HepG2 (cell line): Measurements from ENCODE around the gene SMOC1. TPM values are rescaled to one million over a fixed set of nuclear protein-coding genes. Genes with fewer than 3 reads are reported as not detected.

ENCODE experiments used
- DPF2 ChIP-seq: sonication (generic); formaldehyde crosslinking; IDR thresholded peaks from 2 replicates; pipeline ENCODE4 v1.4.0; 2020; ENCODE audit warnings: mild to moderate bottlenecking, low read depth, missing genetic modification reagents, borderline replicate concordance
- KLF15 ChIP-seq: sonication (generic); formaldehyde crosslinking; IDR thresholded peaks from 2 replicates; pipeline ENCODE4 v1.8.1; 2023; ENCODE audit warnings: borderline replicate concordance, mild to moderate bottlenecking, inconsistent platforms, missing genetic modification reagents, mixed read lengths
- PCBP1 ChIP-seq: fragments of 200-400 bp; formaldehyde crosslinking; IDR thresholded peaks from 2 replicates; pipeline ENCODE4 v1.6.1; 2017; ENCODE audit warnings: mild to moderate bottlenecking, low read depth, low read length, borderline replicate concordance
- ZBTB10 ChIP-seq: sonication (generic); formaldehyde crosslinking; IDR thresholded peaks from 2 replicates; pipeline ENCODE4 v1.4.0; 2020; ENCODE audit warnings: missing genetic modification reagents, borderline replicate concordance
- ZFP36 ChIP-seq: fragments of 150-350 bp; IDR thresholded peaks from 2 replicates; pipeline ENCODE4 v1.6.1; 2018; ENCODE audit warnings: borderline replicate concordance, low read length, low read depth; ENCODE audit not compliant: partially characterized antibody
- ZNF260 ChIP-seq: sonication (generic); formaldehyde crosslinking; IDR thresholded peaks from 2 replicates; pipeline ENCODE4 v1.4.0; 2020; ENCODE audit warnings: missing genetic modification reagents, low read depth, mild to moderate bottlenecking, borderline replicate concordance
- polyA plus RNA-seq, 8 experiments: library from polyadenylated mRNA; depleted of rRNA in 3 of 8; stranded (reverse) in 7 of 8; unstranded in 1 of 8; fragments of >200 nt; fragmentation: Illumina TruSeq in 4 of 8; extraction: Trizol in 4 of 8; gene quantifications; 2 replicates each; pipeline versions ENCODE4 v1.2.1 to v1.2.3, GENCODE V29; 2011 to 2016; ENCODE audit warnings: low read depth in 4 of 8, missing spikeins in 1 of 8, mixed read lengths in 1 of 8; ENCODE audit not compliant: insufficient read depth in 1 of 8
- total RNA-seq, 5 experiments: library from RNA; depleted of rRNA; stranded (reverse); fragments of >200 nt; fragmentation: Illumina TruSeq; extraction: Trizol; gene quantifications; 2 replicates each; pipeline ENCODE4 v1.2.3, GENCODE V29; 2016; ENCODE audit warnings: low read depth in 1 of 5
- TF ChIP-seq, protein P1 (sequence below): sonication (generic); formaldehyde crosslinking; IDR thresholded peaks from 2 replicates; pipeline ENCODE4 v1.5.1; 2020; ENCODE audit warnings: missing genetic modification reagents, mild to moderate bottlenecking, borderline replicate concordance
- TF ChIP-seq, protein P2 (sequence below): sonication (generic); formaldehyde crosslinking; IDR thresholded peaks from 2 replicates; pipeline ENCODE4 v1.8.1; 2022; ENCODE audit warnings: mild to moderate bottlenecking, missing genetic modification reagents
- TF ChIP-seq, protein P3 (sequence below): conservative IDR thresholded peaks from 2 replicates; pipeline ENCODE4 v1.6.1; 2018; ENCODE audit warnings: missing genetic modification reagents
- TF ChIP-seq, protein P4 (sequence below): sonication (generic); formaldehyde crosslinking; conservative IDR thresholded peaks from 2 replicates; pipeline ENCODE4 v1.5.0; 2020; ENCODE audit warnings: missing genetic modification reagents

SMOC1 gene
- total and polyA plus RNA-seq, 2 of the 13 experiments (the other 11 are each of a cell fraction or from before 2014, with no cell fraction given), result 17.8 to 35.6 TPM

DNA sequence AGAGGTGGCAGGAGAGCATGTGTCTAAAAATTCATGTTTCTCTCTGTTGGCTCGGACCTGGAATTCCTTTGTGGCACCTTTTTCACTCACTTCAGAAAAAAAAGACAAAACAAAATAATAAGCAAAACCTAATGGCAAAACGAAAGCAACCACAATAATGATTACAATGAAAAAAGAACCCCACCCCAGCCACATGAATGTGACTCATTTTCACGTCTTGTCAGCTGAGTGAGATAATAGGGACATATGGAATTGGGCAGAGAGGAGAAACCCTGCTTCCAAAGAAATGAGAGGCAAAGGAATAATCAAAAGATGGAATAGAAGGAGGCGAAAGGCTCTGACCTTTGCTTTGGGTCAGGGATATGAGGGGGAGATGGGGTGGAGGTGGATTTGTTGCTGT lies 166.1 kb downstream of the SMOC1 start (continued):
- TF ChIP-seq, protein P1, sequence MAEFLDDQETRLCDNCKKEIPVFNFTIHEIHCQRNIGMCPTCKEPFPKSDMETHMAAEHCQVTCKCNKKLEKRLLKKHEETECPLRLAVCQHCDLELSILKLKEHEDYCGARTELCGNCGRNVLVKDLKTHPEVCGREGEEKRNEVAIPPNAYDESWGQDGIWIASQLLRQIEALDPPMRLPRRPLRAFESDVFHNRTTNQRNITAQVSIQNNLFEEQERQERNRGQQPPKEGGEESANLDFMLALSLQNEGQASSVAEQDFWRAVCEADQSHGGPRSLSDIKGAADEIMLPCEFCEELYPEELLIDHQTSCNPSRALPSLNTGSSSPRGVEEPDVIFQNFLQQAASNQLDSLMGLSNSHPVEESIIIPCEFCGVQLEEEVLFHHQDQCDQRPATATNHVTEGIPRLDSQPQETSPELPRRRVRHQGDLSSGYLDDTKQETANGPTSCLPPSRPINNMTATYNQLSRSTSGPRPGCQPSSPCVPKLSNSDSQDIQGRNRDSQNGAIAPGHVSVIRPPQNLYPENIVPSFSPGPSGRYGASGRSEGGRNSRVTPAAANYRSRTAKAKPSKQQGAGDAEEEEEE (CRISPR knock-in tag), result no peak
- TF ChIP-seq, protein P2, sequence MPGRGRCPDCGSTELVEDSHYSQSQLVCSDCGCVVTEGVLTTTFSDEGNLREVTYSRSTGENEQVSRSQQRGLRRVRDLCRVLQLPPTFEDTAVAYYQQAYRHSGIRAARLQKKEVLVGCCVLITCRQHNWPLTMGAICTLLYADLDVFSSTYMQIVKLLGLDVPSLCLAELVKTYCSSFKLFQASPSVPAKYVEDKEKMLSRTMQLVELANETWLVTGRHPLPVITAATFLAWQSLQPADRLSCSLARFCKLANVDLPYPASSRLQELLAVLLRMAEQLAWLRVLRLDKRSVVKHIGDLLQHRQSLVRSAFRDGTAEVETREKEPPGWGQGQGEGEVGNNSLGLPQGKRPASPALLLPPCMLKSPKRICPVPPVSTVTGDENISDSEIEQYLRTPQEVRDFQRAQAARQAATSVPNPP (CRISPR knock-in tag), result no peak
- TF ChIP-seq KLF15 (CRISPR knock-in tag) (no peak), ZFP36 (no peak), ZNF260 (no peak), PCBP1 (no peak), ZBTB10 (no peak), DPF2 (CRISPR knock-in tag) (no peak)
- TF ChIP-seq, protein P3, sequence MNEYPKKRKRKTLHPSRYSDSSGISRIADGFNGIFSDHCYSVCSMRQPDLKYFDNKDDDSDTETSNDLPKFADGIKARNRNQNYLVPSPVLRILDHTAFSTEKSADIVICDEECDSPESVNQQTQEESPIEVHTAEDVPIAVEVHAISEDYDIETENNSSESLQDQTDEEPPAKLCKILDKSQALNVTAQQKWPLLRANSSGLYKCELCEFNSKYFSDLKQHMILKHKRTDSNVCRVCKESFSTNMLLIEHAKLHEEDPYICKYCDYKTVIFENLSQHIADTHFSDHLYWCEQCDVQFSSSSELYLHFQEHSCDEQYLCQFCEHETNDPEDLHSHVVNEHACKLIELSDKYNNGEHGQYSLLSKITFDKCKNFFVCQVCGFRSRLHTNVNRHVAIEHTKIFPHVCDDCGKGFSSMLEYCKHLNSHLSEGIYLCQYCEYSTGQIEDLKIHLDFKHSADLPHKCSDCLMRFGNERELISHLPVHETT (CRISPR knock-in tag), result no peak
- TF ChIP-seq, protein P4, sequence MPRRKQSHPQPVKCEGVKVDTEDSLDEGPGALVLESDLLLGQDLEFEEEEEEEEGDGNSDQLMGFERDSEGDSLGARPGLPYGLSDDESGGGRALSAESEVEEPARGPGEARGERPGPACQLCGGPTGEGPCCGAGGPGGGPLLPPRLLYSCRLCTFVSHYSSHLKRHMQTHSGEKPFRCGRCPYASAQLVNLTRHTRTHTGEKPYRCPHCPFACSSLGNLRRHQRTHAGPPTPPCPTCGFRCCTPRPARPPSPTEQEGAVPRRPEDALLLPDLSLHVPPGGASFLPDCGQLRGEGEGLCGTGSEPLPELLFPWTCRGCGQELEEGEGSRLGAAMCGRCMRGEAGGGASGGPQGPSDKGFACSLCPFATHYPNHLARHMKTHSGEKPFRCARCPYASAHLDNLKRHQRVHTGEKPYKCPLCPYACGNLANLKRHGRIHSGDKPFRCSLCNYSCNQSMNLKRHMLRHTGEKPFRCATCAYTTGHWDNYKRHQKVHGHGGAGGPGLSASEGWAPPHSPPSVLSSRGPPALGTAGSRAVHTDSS (CRISPR knock-in tag), result no peak
